Smooth muscle cell of the coronary artery (primary cell): ENCODE results near the gene CCDC138. TPM values are rescaled to one million over a fixed set of nuclear protein-coding genes. Genes with fewer than 3 reads are reported as not detected.

Experiments
- total RNA-seq: library from RNA; depleted of rRNA; stranded (reverse); fragments of >200 nt; gene quantifications from 2 replicates; pipeline ENCODE4 v1.2.3, GENCODE V29; 2014; ENCODE audit warnings: low replicate concordance

CCDC138 gene, protein sequence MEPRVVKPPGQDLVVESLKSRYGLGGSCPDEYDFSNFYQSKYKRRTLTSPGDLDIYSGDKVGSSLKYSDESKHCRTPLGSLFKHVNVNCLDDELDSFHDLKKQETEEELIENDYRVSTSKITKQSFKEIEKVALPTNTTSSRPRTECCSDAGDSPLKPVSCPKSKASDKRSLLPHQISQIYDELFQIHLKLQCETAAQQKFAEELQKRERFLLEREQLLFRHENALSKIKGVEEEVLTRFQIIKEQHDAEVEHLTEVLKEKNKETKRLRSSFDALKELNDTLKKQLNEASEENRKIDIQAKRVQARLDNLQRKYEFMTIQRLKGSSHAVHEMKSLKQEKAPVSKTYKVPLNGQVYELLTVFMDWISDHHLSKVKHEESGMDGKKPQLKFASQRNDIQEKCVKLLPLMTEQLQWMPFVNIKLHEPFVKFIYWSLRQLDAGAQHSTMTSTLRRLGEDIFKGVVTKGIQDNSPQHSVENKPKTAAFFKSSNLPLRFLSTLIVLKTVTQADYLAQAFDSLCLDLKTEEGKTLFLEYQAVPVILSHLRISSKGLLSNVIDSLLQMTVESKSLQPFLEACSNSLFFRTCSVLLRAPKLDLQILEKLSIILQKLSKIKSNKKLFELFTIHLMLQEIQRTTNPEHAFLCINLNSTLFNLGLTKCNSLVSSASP
- total RNA-seq: 2.8 and 3.0 TPM in 2 replicates

DNA sequence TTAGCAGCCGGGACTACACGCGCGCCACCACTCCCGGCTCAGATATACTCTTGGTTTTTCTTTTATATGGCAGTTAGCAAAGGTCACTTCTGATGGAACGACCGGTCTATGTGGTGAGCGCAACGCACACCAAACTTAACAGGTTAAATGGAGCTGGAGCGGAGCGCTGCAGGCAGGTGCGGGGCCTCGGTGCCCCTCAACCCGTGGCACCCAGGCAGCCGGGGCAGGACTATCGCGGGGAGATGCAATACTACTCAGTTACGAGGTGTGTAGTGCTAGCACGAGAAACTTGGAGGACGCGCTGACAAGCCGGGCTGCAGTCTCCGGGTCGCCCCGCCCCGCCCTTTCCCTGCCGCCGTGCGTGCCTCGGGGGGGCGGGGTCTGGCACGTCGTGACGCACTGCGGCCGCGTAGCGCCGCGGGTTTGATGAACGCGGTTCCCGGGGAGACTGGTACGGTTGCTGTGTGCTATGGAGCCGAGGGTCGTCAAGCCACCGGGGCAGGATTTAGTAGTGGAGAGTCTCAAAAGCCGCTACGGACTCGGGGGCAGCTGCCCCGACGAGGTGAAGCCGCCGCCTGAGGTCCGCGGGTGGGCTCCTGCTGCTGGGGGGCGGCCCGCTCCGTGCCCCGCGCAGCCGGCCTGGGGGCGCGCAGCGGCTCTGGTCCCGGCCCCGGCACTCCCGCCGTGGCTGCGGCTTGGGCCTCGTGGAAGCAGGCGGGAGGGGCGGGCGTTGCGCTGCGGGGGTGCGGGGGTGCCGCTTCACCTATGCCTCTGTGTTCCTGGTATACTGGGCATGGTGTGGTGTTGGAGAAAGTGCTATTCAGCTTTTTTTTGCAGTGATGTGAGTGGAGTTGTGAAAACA, at the start of gene CCDC138:
Gene CCDC138, plus strand, starts transcription at position 418 of the 862 bp plus-strand sequence. Its CDS starts 52 bp downstream, at position 470.

Other genes with a start within 250 kb of the CCDC138 start
- gene RANBP2, start 67.3 kb upstream of the CCDC138 start, total RNA-seq: 28.7 and 44.3 TPM in 2 replicates
- gene EDAR, start 202.4 kb downstream of the CCDC138 start, total RNA-seq: not detected in 2 replicates